ENCODE measurements around the gene YWHAG.

The YWHAG gene

GRCh38 chr7:76285604-76286374 lies 73.0 kb downstream of the YWHAG start:
- no peak for ATAC-seq (replicated peaks)
- Mint-ChIP-seq H3K27me3 (peaks cover 33 to 38% of the 10 kb centered on the region in 2 donors), H3K4me3 (no peak overlapping the region), H3K4me1 (ENCODE audit: low read depth in 2 of 2) (peaks cover 10 to 11% of the 10 kb centered on the region in 2 donors), H3K9me3 (no peaks in the 10 kb centered on the region), H3K36me3 (ENCODE audit: insufficient read depth) (peaks cover 10% of the 10 kb centered on the region), H3K27ac (no peak overlapping the region)
- DNase-seq: no peak

GRCh38 chr7:76283254-76284159 lies 75.3 kb downstream of the YWHAG start:
- peaks cover 43 to 59% of the 10 kb centered on the region in 2 donors for H3K27me3 Mint-ChIP-seq
- ATAC-seq (replicated peaks) (no peak), DNase-seq (no peak)
- no peaks in the 10 kb centered on the region for H3K9me3 Mint-ChIP-seq
- H3K36me3 Mint-ChIP-seq (ENCODE audit: insufficient read depth): peaks cover 13% of the 10 kb centered on the region
- H3K4me1 Mint-ChIP-seq (ENCODE audit: low read depth in 2 of 2): peaks cover 13 to 15% of the 10 kb centered on the region in 2 donors
- H3K27ac Mint-ChIP-seq: no peak overlapping the region
- H3K4me3 Mint-ChIP-seq: peak overlapping the region; percentile 59 to 68

DNA sequence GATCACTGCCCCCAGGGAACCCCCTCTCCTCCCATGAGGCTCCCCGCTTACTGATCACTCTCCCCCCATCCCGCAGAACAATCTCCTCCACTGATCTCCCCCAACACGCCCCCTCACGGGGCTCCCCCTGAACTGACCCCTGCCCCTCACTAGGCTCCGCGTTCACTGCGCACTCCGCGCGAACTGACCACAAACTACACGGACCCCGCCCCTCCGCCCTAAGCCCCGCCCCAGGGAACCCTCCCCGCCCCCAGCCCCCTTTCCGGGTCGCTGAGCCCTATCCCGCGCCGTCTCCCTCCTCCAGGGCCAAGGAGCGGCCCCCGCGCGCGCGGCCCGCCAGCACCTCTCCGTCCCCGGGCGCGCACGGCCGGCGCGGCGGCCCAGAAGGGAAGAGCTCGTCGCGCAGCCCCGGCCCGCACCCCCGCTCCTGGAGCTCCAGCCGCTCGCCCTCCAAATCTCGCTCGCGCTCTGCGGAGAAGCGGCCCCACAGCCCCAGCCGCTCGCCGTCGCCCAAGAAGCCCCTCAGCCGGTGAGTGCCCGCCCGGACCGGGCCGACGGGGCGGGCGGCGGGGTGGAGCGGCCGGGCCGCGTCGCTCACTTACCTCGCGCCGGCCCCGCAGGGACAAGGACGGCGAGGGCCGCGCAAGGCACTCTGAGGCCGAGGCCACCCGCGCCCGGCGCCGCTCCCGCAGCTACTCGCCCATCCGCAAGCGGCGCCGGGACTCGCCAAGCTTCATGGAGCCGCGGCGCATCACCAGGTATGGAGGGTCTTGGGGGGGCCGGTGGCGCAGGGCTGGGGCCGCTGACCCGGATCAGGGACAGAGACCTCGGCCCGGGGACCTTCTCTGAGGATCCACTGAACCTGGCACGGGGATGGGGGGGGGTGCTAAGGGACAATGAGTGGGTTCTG lies 76.2 kb downstream of the YWHAG start:
- ATAC-seq (replicated peaks) (peak; percentile 52), DNase-seq (no peak)
- Mint-ChIP-seq H3K27ac (no peak overlapping the region), H3K36me3 (ENCODE audit: insufficient read depth) (peaks cover 10% of the 10 kb centered on the region), H3K9me3 (no peaks in the 10 kb centered on the region), H3K4me1 (ENCODE audit: low read depth in 2 of 2) (peaks cover 13 to 15% of the 10 kb centered on the region in 2 donors), H3K4me3 (peak overlapping the region; percentile 76 to 78), H3K27me3 (peaks cover 43 to 59% of the 10 kb centered on the region in 2 donors)

GRCh38 chr7:76281706-76282343 lies 77.0 kb downstream of the YWHAG start:
- Mint-ChIP-seq H3K4me1 (ENCODE audit: low read depth in 2 of 2) (peaks cover 13 to 15% of the 10 kb centered on the region in 2 donors), H3K9me3 (no peaks in the 10 kb centered on the region), H3K27ac (no peak overlapping the region), H3K4me3 (peak overlapping the region; percentile 76 to 78), H3K36me3 (ENCODE audit: insufficient read depth) (peaks cover 10% of the 10 kb centered on the region), H3K27me3 (peaks cover 45 to 60% of the 10 kb centered on the region in 2 donors)
- DNase-seq (no peak), ATAC-seq (replicated peaks) (no peak)

DNA sequence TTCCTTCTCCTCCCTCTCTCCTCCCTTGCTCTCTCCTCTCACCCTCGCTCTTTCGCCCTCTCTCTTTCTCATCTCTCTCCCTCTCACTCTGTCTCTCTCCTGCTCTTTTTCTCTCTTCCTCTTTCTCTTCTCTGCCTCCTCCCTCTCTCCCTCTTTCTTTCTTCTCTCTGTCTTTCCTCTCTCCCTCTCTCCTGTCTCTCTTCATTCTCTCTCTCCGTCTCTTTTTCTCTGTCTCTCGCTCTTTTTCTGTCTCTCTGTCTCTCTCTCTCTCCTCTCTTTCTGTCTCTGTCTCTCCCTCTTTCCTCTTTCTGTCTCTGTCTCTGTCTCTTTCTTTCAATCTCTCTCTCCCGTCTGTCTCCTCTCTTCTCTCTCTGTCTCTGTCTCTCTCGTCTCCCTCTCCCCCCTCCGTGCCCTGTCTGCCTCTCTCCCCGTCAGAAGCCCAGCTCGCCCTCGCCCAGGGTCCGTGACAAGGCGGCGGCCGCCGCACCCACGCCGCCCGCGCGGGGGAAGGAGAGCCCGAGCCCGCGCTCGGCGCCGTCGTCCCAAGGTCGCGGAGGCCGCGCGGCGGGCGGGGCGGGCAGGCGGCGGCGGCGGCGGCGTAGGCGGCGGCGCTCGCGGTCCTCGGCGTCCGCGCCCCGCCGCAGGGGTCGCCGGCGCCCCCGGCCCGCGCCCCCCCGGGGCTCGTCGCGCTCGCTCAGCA lies 77.6 kb downstream of the YWHAG start:
- peak overlapping the region in 1 of 2 donors; percentile 53 for H3K27ac Mint-ChIP-seq
- H3K4me1 Mint-ChIP-seq (ENCODE audit: low read depth in 2 of 2): peaks cover 13 to 15% of the 10 kb centered on the region in 2 donors
- H3K9me3 Mint-ChIP-seq: no peaks in the 10 kb centered on the region
- ATAC-seq (replicated peaks) (peak; percentile 73), DNase-seq (no peak)
- peaks cover 10% of the 10 kb centered on the region for H3K36me3 Mint-ChIP-seq (ENCODE audit: insufficient read depth)
- peak overlapping the region; percentile 70 to 80 for H3K4me3 Mint-ChIP-seq
- peaks cover 48 to 64% of the 10 kb centered on the region in 2 donors for H3K27me3 Mint-ChIP-seq

DNA sequence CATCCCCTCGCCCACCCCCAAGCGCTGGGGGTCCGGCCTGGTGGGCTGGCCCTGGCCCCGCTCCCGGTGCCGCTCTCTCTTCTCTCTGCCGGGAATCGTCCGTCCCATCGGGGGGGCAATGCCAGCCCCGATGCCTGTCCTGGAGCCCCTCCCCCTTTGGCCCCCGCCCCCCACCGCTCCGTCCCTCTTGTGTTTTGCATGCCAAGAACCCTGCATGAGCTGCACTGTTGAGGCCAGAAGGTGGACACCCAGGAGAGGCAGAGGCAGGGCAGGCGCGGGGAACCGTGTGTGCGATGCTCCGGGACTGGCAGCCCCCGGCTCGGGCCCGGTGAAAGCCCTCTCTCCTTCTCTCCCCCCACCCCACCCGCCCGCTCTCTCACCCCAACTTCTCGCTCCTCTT lies 78.4 kb downstream of the YWHAG start:
- Mint-ChIP-seq H3K27ac (no peak overlapping the region), H3K4me3 (peak overlapping the region; percentile 70 to 80), H3K4me1 (ENCODE audit: low read depth in 2 of 2) (peaks cover 13 to 15% of the 10 kb centered on the region in 2 donors), H3K27me3 (peaks cover 48 to 67% of the 10 kb centered on the region in 2 donors), H3K36me3 (ENCODE audit: insufficient read depth) (peaks cover 10% of the 10 kb centered on the region), H3K9me3 (no peaks in the 10 kb centered on the region)
- ATAC-seq (replicated peaks): no peak
- DNase-seq: no peak

DNA sequence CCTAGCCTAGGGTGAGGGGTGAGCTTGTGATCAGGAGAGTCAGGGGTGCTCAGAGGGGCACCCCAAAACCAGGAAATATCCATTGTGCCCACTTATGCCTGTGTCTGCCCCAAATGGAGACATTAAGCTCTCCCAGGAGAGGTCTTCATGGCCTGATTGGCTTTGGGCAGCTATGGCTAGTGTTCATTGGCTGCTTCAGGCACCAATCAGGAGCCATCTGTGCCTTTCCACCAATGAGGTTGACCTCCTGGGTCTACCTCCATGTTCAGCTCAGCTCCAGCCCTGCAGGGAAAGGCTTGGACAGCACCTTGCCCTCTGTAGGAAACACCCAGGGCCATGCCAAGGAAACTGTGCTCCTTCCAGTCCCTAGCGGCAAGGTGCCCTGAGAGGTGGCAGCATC lies 80.3 kb downstream of the YWHAG start:
- Mint-ChIP-seq H3K27me3 (peaks cover 44 to 69% of the 10 kb centered on the region in 2 donors), H3K4me1 (ENCODE audit: low read depth in 2 of 2) (peaks cover 12 to 13% of the 10 kb centered on the region in 2 donors), H3K36me3 (ENCODE audit: insufficient read depth) (peaks cover 5% of the 10 kb centered on the region), H3K27ac (no peak overlapping the region), H3K9me3 (no peaks in the 10 kb centered on the region), H3K4me3 (no peak overlapping the region)
- ATAC-seq (replicated peaks): no peak
- DNase-seq: no peak
